ENCODE data around the gene HNRNPLL.
A peak's percentile ranks its signal among the peaks of the same experiment; 100 is the strongest.
"Not testable (repeated sequence)": the region's sequence is repeated elsewhere in the genome, so short reads cannot be mapped to it uniquely, and the experiment has no call there.

HNRNPLL gene

GRCh38 chr2:38619458-38620164 is 16.9 kb upstream of the HNRNPLL start:
- peak; percentile 97 for DNase-seq

- DNase-seq = peak; percentile 46
These were observed 14.6 kb upstream of the HNRNPLL start for GRCh38 chr2:38617301-38617700.

GRCh38 chr2:38615237-38615636 is 12.5 kb upstream of the HNRNPLL start:
- DNase-seq = peak; percentile 83

GRCh38 chr2:38613849-38614213 is 11.1 kb upstream of the HNRNPLL start:
- no peak for DNase-seq

- peak; percentile 87 for DNase-seq
These were observed 10.6 kb upstream of the HNRNPLL start for GRCh38 chr2:38613126-38613848.

- DNase-seq = peak; percentile 94
These were observed 8.4 kb upstream of the HNRNPLL start for GRCh38 chr2:38610851-38611801.

- DNase-seq = not testable (repeated sequence)
These were observed 6.5 kb upstream of the HNRNPLL start for GRCh38 chr2:38609246-38609645.

- DNase-seq = no peak
These were observed 6.0 kb upstream of the HNRNPLL start for GRCh38 chr2:38608755-38609154.

- DNase-seq = no peak
These were observed 2.6 kb upstream of the HNRNPLL start for GRCh38 chr2:38605298-38605830.

GRCh38 chr2:38603402-38604290 is 918 bp upstream of the HNRNPLL start:
- DNase-seq = peak; percentile 84

GRCh38 chr2:38602136-38602731 is 494 bp downstream of the HNRNPLL start:
- DNase-seq = peak; percentile 29

- no peak for DNase-seq
These were observed 1.1 kb downstream of the HNRNPLL start for GRCh38 chr2:38601463-38602135.

- DNase-seq = peak; percentile 55
These were observed 1.7 kb downstream of the HNRNPLL start for GRCh38 chr2:38600921-38601455.

- DNase-seq = no peak
These were observed 2.4 kb downstream of the HNRNPLL start for GRCh38 chr2:38600242-38600891.

GRCh38 chr2:38599706-38600105 is 3.0 kb downstream of the HNRNPLL start:
- no peak for DNase-seq

GRCh38 chr2:38598991-38599295 is 3.8 kb downstream of the HNRNPLL start:
- DNase-seq = peak; percentile 52

- DNase-seq = no peak
These were observed 4.3 kb downstream of the HNRNPLL start for GRCh38 chr2:38598200-38598990.

- no peak for DNase-seq
These were observed 5.6 kb downstream of the HNRNPLL start for GRCh38 chr2:38597115-38597514.

- DNase-seq = no peak
These were observed 6.5 kb downstream of the HNRNPLL start for GRCh38 chr2:38596229-38596628.

Data from inflammatory macrophage treated with lipopolysaccharide for 4 hours (primary cell).